GM23338 (cell line): ENCODE measurements around the gene UQCRH.
A peak's percentile ranks its signal among the peaks of the same experiment; 100 is the strongest.

Source experiments
- CTCF ChIP-seq, 2 experiments: fragments of 200-600 bp in 1 of 2; sonication (generic) in 1 of 2; conservative IDR thresholded peaks; 2 replicates each; pipeline versions ENCODE4 v1.5.1 to v1.6.1; 2016 to 2017; ENCODE audit warnings: antibody characterized with exemption in 2 of 2, low read depth in 2 of 2, mild to moderate bottlenecking in 2 of 2, moderate library complexity in 1 of 2
- EZH2 ChIP-seq: fragments of 200-600 bp; sonication (generic); IDR thresholded peaks from one replicate; pipeline ENCODE4 v1.8.0; 2017; ENCODE audit warnings: antibody characterized with exemption, mild to moderate bottlenecking, low read depth; ENCODE audit not compliant: unreplicated experiment
- EZH2phosphoT487 ChIP-seq: fragments of 200-600 bp; sonication (generic); IDR thresholded peaks from one replicate; pipeline ENCODE4 v1.8.1; 2018; ENCODE audit warnings: antibody characterized with exemption; ENCODE audit not compliant: unreplicated experiment
- POLR2AphosphoS5 ChIP-seq: IDR thresholded peaks from 2 replicates; pipeline ENCODE4 v1.6.1; 2016; ENCODE audit warnings: antibody characterized with exemption, low read depth
- REST ChIP-seq: IDR thresholded peaks from one replicate; pipeline ENCODE4 v1.6.1; 2018; ENCODE audit warnings: antibody characterized with exemption; ENCODE audit not compliant: unreplicated experiment
- ZNF331 ChIP-seq: fragments of 250-450 bp; sonication (Bioruptor Pico); IDR thresholded peaks from 2 replicates; pipeline ENCODE4 v1.5.0; 2020; ENCODE audit warnings: low read depth, mild to moderate bottlenecking, moderate library complexity

GRCh38 chr1:46281021-46281420, 22.5 kb upstream of the UQCRH start:
- TF ChIP-seq EZH2phosphoT487 (no peak), CTCF (conservative IDR thresholded peaks at IDR 0.05; ENCODE audit: low read depth in 2 of 2) (no peak), POLR2AphosphoS5 (peak; percentile 43; the same call in 1 of the 2 replicates), EZH2 (no peak), REST (no peak), ZNF331 (CRISPR knock-in tag) (no peak)
